CD14-positive monocyte (primary cell): ENCODE data around the gene SH3TC2. TPM values are rescaled to one million over a fixed set of nuclear protein-coding genes. Genes with fewer than 3 reads are reported as not detected.

Experiments used
- DNase-seq, 3 donors: peaks; one replicate each; pipeline ENCODE4 v3.0.0-alpha.2; 2011 to 2022
- H2AFZ ChIP-seq: 2 replicates; pipeline ENCODE4 v1.6.0; 2012; ENCODE audit warnings: mild to moderate bottlenecking, low read depth, low read length, inconsistent platforms; ENCODE audit not compliant: insufficient read depth, poor library complexity, severe bottlenecking
- H3K27ac ChIP-seq, 2 donors: 1 replicate in 1 of 2; 2 replicates in 1 of 2; pipeline ENCODE4 v1.5.1; 2012 to 2013; ENCODE audit warnings: low read length in 2 of 2, control low read depth in 1 of 2, inconsistent platforms in 1 of 2, low read depth in 1 of 2, mild to moderate bottlenecking in 1 of 2
- H3K27me3 ChIP-seq, 2 donors: one replicate each; pipeline versions ENCODE4 v1.6.0 to v1.6.1; 2011 to 2013; ENCODE audit warnings: low read length in 2 of 2; ENCODE audit not compliant: control insufficient read depth in 2 of 2, insufficient read depth in 2 of 2
- H3K36me3 ChIP-seq, 2 donors: replicated peaks in 1 of 2; 1 replicate in 1 of 2; 2 replicates in 1 of 2; pipeline versions ENCODE4 v1.5.1 to v1.6.1; 2012 to 2013; ENCODE audit warnings: low read length in 2 of 2, control low read depth in 1 of 2, inconsistent platforms in 1 of 2, mild to moderate bottlenecking in 1 of 2; ENCODE audit not compliant: insufficient read depth in 2 of 2, control insufficient read depth in 1 of 2
- H3K4me1 ChIP-seq, 2 donors: 1 replicate in 1 of 2; 2 replicates in 1 of 2; pipeline versions ENCODE4 v1.5.1 to v1.6.1; 2012 to 2013; ENCODE audit warnings: low read length in 2 of 2, control low read depth in 1 of 2, inconsistent platforms in 1 of 2, mild to moderate bottlenecking in 1 of 2, moderate library complexity in 1 of 2; ENCODE audit not compliant: insufficient read depth in 2 of 2, control insufficient read depth in 1 of 2
- H3K4me2 ChIP-seq: replicated peaks from 2 replicates; pipeline ENCODE3; 2012; ENCODE audit warnings: low read length, moderate library complexity, mild to moderate bottlenecking; ENCODE audit not compliant: poor library complexity, severe bottlenecking; ENCODE audit errors: extremely low read depth
- H3K4me3 ChIP-seq, 3 experiments: fragments of 200-600 bp in 1 of 3; sonication (generic) in 1 of 3; replicated peaks in 1 of 3; 1 replicate in 2 of 3; 2 replicates in 1 of 3; pipeline ENCODE4 v1.5.1; 2011 to 2013; ENCODE audit warnings: low read length in 3 of 3, mild to moderate bottlenecking in 3 of 3, control low read depth in 2 of 3, low read depth in 2 of 3, inconsistent platforms in 1 of 3, moderate library complexity in 1 of 3
- H3K79me2 ChIP-seq: 2 replicates; pipeline ENCODE4 v1.6.0; 2012; ENCODE audit warnings: mild to moderate bottlenecking, control low read depth, inconsistent platforms, low read length, moderate library complexity; ENCODE audit not compliant: insufficient read depth
- H3K9ac ChIP-seq: 2 replicates; pipeline ENCODE4 v1.6.0; 2017; ENCODE audit warnings: low read length, mild to moderate bottlenecking; ENCODE audit not compliant: insufficient read depth, poor library complexity, severe bottlenecking
- H3K9me3 ChIP-seq, 2 donors: replicated peaks in 1 of 2; 1 replicate in 1 of 2; 2 replicates in 1 of 2; pipeline versions ENCODE4 v1.5.1 to v1.6.1; 2012 to 2013; ENCODE audit warnings: low read length in 2 of 2, control low read depth in 1 of 2; ENCODE audit not compliant: control insufficient read depth in 1 of 2, insufficient read depth in 1 of 2
- H4K20me1 ChIP-seq: 2 replicates; pipeline ENCODE4 v1.6.0; 2012; ENCODE audit warnings: mild to moderate bottlenecking, low read length, control low read depth, moderate library complexity; ENCODE audit not compliant: insufficient read depth
- H3K27ac Mint-ChIP-seq, 7 donors: one replicate each; pipeline ENCODE4 v1.8.0; 2020; ENCODE audit warnings: mild to moderate bottlenecking in 7 of 7, mixed read lengths in 7 of 7, moderate library complexity in 6 of 7, inconsistent platforms in 2 of 7
- H3K27me3 Mint-ChIP-seq, 3 donors: one replicate each; pipeline ENCODE4 v1.8.0; 2021 to 2022; ENCODE audit warnings: low read depth in 3 of 3, mild to moderate bottlenecking in 3 of 3, mixed read lengths in 3 of 3, moderate library complexity in 3 of 3, inconsistent platforms in 1 of 3
- H3K36me3 Mint-ChIP-seq, 2 donors: one replicate each; pipeline ENCODE4 v1.8.0; 2020; ENCODE audit warnings: mixed read lengths in 2 of 2, inconsistent platforms in 1 of 2, mild to moderate bottlenecking in 1 of 2
- H3K4me1 Mint-ChIP-seq: one replicate; pipeline ENCODE4 v1.8.0; 2020; ENCODE audit warnings: mild to moderate bottlenecking, mixed read lengths
- H3K4me3 Mint-ChIP-seq, 2 donors: one replicate each; pipeline ENCODE4 v1.8.0; 2020; ENCODE audit warnings: mild to moderate bottlenecking in 2 of 2, mixed read lengths in 2 of 2, moderate library complexity in 1 of 2
- H3K9me3 Mint-ChIP-seq, 7 donors: one replicate each; pipeline ENCODE4 v1.8.0; 2020 to 2022; ENCODE audit warnings: mixed read lengths in 7 of 7, mild to moderate bottlenecking in 6 of 7, moderate library complexity in 6 of 7, inconsistent platforms in 2 of 7
- CTCF ChIP-seq: fragments of 200-600 bp; IDR thresholded peaks from one replicate; pipeline ENCODE4 v1.8.0; 2022; ENCODE audit warnings: antibody characterized with exemption, mild to moderate bottlenecking
- WGBS: methylation state at CpG from one replicate; pipeline ENCODE4 v1.1.5; 2013; ENCODE audit warnings: missing lambda C conversion rate; ENCODE audit not compliant: insufficient coverage; 5-methylcytosine and 5-hydroxymethylcytosine counted together
- intact Hi-C, 2 donors: fragments of 100-400 bp; cut with micrococcal nuclease; formaldehyde crosslinking; loops; one replicate each; pipeline versions ENCODE4 v1.15.0 to v1.15.1; 2023
- polyA plus RNA-seq, 3 donors: library from polyadenylated mRNA; depleted of rRNA in 1 of 3; unstranded in 2 of 3; stranded (reverse) in 1 of 3; fragments of 300-500 nt in 2 of 3; fragments of >200 nt in 1 of 3; fragmentation: Illumina TruSeq in 2 of 3; gene quantifications; 1 replicate in 2 of 3; 2 replicates in 1 of 3; pipeline ENCODE4 v1.2.3, GENCODE V29; 2012 to 2021

Gene SH3TC2
- polyA plus RNA-seq, 3 donors, result 0.01 to 0.30 (median 0.14) TPM

GRCh38 chr5:149006426-149006825 lies 56.4 kb downstream of the SH3TC2 start:
- no peak for TF ChIP-seq CTCF

GRCh38 chr5:149005077-149005892 lies 57.6 kb downstream of the SH3TC2 start:
- Histone ChIP-seq H3K4me1 (no peaks in the 10 kb centered on the region), H2AFZ (no peak overlapping the region), H3K27me3 (no peaks in the 10 kb centered on the region), H3K9me3 (no peaks in the 10 kb centered on the region), H4K20me1 (no peaks in the 10 kb centered on the region), H3K9ac (no peak overlapping the region), H3K27ac (no peak overlapping the region), H3K79me2 (no peaks in the 10 kb centered on the region), H3K4me2 (no peak overlapping the region), H3K4me3 (no peak overlapping the region), H3K36me3 (no peaks in the 10 kb centered on the region)
- Mint-ChIP-seq H3K9me3 (no peaks in the 10 kb centered on the region), H3K36me3 (no peaks in the 10 kb centered on the region), H3K4me1 (peaks cover 3% of the 10 kb centered on the region), H3K4me3 (no peak overlapping the region), H3K27me3 (peaks cover 0 to 2% (median 0%) of the 10 kb centered on the region in 3 donors), H3K27ac (peak overlapping the region in 1 of 7 donors; percentile 36)
- no peak for TF ChIP-seq CTCF
- no CpG with 5 or more reads among the region's 2 CpGs for WGBS
- intact Hi-C loops, result no loop called here
- peak in 1 of 3 donors; percentile 21 for DNase-seq

More at GRCh38 chr5:149006426-149006825, 56.4 kb downstream of the SH3TC2 start:
- H4K20me1 ChIP-seq, result no peaks in the 10 kb centered on the region
- H2AFZ ChIP-seq, result no peak overlapping the region
- no peaks in the 10 kb centered on the region for H3K4me1 ChIP-seq
- no peak overlapping the region for H3K4me3 ChIP-seq
- H3K9me3 ChIP-seq, result no peaks in the 10 kb centered on the region
- H3K9ac ChIP-seq, result no peak overlapping the region
- Mint-ChIP-seq H3K27me3 (peaks cover 0 to 2% (median 0%) of the 10 kb centered on the region in 3 donors), H3K9me3 (no peaks in the 10 kb centered on the region), H3K4me3 (no peak overlapping the region), H3K27ac (no peak overlapping the region), H3K4me1 (peaks cover 3% of the 10 kb centered on the region), H3K36me3 (no peaks in the 10 kb centered on the region)
- no peaks in the 10 kb centered on the region for H3K79me2 ChIP-seq
- H3K27ac ChIP-seq, result no peak overlapping the region
- no peaks in the 10 kb centered on the region for H3K36me3 ChIP-seq
- intact Hi-C loops, result no loop called here
- H3K4me2 ChIP-seq, result no peak overlapping the region
- no peaks in the 10 kb centered on the region for H3K27me3 ChIP-seq
- no CpG with 5 or more reads among the region's 1 CpG for WGBS
- no peak for DNase-seq
